CD4-positive, alpha-beta T cell treated with Interleukin-17A for 4 hours (primary cell): Measurements from ENCODE around the gene CACNB4.
"Not testable (repeated sequence)": the region's sequence is repeated elsewhere in the genome, so short reads cannot be mapped to it uniquely, and the experiment has no call there.

ENCODE experiments used
- DNase-seq: peaks from one replicate; pipeline ENCODE4 v3.0.0-alpha.2; 2020; ENCODE audit warnings: mixed read lengths

CACNB4 gene

DNA sequence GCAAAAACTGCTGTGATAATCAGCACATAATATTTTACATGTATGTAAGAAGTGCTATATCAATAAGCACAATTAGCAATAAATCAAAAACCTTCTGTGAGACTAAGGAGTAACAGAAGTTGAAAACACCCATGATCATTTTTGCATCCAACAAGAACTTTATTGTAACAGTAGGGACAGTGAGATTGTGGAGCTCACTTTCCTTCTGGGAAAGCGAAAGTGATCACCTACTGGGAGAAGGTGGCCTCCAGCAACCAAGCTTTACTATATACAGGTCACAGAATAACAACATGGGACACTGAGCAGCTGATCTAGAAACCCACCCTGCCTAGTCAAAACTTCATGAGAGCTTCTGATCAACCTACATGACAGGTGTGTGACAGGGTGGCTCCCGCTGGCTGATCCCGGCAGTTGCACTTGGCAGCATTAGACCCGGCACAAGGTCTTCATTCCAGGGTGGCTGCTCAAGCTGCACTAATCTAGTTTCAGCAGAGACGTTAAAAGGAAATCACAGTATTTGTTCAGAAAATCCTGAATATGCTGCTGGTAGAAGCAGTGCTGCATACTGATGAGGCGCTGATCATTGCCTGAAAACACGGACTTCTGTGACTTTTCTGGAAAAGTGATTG lies 207.2 kb downstream of the CACNB4 start:
- DNase-seq: no peak

DNA sequence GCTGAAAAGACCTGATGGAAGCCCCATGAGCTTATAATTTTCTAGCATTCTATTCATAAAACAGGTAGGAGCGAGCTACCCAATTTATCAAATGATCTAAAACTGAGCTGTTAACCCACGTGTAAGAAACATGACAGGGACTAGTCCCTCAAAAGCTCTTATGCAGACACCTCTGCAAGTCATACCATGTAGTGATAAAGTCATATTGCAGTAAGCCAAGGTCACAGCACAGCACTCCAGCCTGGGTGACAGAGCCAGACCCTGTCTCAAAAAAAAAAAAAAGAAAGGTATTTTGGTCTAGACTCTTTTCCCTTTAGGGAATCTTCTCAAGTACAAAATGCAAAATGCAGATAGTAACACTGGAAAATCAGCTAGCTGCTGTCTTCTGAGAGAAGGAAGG lies 211.7 kb downstream of the CACNB4 start:
- no peak for DNase-seq

DNA sequence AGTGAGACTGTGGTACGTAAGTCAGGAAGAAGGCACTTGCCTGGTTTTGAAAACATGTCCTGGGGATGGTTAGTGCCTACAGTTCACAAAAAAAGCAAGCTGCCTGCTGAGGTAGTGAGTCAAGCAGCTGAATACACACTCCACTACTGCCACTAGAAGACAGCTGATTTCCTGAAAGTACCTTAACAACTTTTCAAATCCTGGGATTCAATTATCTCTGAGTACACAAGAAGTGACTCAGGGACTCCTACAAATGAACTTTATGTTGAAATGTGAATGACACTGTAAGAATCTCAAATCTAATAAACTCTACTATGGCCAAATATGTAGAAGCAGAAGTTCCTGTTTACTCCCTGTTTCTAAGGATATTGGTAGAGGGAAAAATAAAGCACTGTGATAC lies 212.6 kb downstream of the CACNB4 start:
- DNase-seq: no peak

DNA sequence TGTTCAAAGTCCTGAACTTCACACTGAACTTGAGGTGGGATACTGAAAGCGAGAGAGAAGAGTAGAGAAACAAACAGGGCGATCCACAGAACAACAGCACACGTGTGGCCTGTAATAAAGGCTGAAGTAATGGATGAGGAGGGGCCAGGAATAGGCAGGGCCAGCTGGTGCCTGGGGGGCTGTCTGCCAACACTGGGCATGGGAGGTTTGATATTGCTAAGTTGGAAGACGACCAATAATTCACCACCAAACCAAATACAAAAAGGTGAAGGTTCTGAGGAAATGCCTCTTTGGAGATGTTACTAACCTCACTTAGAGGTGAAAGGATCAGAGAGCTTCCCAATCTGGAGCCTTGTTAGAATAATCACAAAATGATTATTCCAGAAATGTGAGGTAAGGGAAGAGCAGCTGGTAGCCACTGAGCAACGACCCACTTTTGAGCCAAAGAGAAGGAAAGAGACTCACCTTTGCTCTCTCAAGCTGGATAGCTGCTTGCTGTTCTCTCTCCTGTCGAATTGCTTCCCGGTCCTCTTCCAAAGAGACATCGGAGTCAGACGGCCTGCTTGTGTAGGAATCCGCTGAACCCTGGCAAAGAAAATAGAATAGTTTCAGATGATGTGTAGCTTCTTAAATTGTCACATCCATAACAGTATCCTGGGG lies 215.9 kb downstream of the CACNB4 start:
- no peak for DNase-seq

DNA sequence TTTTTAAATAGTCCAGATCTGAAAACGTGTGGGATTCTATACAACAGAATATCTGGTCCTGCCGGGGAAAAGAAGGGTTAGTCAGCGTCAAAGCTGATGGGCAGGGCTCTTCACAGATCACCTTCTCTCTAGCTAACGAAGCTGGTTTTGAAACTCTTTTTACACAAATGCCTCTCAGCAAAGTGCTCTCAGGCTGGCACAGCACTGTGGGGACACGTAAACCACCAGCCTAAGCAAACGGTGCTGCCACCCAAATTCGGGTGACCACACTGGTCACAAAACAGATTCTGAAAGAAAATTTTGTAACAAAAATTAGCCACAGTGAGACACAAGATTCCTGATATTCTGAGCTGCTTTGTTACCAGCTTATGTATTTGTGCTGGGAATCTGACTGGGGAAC lies 217.5 kb downstream of the CACNB4 start:
- DNase-seq: no peak

DNA sequence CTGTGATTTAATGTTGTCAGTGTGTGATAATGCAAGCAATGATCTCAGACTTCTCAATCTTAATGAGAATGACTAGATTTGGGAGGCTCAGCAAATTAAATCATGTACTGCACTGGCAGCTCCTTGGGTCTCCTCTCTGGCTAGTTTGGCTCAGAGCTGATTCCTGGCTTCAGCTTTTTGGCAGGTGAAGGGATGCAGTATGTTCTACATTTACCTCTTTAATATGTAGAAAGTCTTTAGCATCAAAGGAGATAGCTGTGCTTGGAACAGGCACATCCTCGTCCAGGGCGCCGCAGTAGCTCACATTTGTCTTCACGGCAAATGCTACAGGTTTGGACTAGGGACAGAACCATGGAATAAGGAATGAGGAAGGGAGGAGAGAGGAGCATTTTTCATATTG lies 218.3 kb downstream of the CACNB4 start:
- DNase-seq: no peak

DNA sequence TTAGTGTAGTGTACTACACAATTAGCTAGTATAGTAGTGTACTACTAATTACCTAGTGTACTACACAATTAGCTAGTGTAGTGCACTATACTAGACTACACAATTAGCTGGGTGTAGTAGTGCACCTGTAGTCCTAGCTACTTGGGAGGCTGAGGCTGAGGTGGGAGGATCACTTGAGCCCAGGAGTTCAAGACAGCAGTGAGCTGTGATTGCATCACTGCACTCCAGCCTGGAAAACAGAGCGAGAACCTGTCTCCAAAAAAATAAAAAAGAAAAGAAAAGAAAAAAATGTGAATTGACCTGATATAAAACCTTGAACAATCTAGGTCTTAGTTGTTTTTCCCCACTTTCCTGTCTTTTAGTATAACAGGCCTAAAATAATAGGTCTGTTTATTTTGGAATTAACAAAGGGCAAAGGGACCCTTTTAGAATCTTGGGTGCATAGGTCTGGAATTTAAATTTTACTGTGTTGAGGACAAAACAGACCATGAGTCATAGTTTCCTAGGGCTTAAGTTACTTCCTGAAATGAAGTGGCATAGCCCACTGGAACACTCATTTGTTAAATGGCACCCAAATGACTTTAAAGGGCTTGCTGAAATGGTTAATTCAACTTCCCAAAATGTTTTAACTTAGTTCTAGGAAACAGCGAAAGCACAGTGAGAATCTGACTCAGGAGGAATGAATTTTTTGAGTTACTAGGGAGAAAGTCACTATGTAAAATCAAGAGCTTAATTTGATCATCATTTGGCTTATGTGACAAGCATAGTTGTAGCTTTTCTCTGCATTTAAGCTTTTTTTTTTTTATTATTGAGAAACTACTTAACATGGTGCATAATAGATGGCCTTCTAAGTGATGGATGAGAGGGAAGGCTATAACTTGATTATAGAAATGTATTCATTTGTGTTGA lies 219.9 kb downstream of the CACNB4 start:
- no peak for DNase-seq

DNA sequence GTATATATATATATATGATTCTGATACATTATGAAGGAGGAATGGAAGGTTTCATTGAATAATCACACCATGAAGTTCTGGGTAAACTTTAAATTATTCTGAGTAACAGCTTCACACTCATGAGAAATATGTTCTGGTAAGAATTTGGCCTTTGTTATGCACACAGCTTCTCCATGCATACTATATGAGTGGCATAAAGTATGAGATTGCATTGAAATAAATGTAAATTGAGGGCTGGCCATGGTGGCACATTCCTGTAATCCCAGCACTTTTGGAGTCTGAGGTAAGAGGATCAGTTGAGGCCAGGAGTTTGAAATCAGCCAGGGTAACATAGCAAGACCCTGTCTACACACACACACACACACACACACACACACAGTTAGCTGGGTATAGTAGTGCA lies 220.6 kb downstream of the CACNB4 start:
- no peak for DNase-seq

DNA sequence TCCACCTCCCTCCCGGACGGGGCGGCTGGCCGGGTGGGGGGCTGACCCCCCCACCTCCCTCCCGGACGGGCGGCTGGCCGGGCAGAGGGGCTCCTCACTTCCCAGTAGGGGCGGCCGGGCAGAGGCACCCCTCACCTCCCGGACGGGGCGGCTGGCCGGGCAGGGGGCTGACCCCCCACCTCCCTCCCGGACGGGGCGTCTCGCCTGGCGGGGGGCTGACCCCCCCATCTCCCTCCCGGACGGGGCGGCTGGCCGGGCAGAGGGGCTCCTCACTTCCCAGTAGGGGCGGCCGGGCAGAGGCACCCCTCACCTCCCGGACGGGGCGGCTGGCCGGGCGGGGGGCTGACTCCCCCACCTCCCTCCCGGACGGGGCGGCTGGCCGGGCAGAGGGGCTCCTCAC lies 223.2 kb downstream of the CACNB4 start:
- not testable (repeated sequence) for DNase-seq

DNA sequence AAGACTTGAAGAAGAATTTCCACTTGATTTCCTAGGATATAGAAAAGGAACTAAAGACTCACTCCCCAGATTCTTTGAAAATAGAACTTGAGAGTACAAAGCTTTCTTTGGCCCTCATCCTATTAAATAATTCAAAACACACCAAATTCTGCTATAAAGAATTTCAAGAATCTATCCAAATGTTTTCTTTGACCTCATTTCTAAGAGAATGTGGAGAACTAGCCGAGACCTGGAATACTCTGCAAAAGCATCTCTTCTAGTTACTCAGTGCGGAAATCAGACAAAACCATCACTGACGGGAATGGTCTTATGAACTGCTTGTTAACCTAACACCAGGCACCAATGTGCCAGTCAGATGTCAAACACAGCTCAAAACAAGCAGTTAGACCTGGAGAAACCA lies 226.4 kb downstream of the CACNB4 start:
- DNase-seq: no peak

DNA sequence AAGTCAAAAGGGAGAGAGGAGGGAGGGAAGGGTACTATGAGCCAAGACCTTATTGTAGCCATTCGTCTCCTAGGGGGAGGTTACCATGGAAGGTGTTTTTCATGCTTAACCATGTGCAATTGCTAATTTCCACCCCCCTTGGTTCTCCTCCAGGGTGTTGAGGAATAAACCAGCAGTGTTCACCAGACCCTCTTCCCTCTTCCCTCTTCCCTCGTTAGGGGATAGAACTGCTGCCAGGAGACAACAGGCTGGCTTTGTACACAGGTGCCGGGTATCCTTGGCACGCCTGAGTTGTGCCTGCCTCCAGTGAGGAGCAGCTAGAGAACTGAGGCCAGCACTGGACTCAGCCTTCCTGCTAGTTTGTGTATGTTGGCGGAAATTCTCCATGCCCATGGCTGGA lies 229.6 kb downstream of the CACNB4 start:
- DNase-seq: no peak

DNA sequence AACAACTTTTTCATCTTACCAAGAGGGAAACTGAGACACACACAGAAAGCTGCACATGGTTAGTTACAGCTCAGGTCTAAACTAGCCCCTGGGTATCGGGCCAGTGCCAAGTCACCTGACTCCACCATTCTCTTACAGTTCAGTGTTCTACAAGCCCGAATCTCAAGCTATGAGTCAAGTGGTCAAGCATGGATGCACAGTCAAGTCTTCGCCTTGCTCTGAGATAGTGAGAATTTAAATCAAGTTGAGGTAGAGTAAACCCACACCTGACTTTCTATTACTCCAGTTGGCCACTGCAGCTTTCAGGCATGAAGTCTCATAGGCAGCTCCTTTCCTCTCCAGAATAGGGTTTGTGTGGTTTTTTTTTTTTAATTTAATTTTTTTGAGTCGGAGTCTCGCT lies 236.1 kb downstream of the CACNB4 start:
- no peak for DNase-seq

DNA sequence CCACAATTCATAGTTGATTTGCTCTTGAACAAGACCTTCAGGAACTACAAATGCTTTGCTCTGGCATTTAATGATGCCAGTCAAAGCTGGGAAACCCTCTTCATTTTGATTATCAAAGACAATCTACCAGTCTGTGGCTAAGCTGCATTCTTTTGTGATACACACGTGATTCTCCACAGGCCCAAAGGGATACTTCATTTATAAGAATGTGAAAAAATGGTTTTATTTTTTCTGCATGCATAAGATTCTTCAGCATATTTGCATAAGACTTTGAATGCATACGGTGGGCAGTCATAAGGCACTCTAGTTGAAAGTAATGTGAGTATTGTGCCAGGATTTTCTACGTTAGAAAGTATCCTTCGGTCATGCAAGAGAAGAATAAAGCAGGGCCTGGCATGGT lies 237.7 kb downstream of the CACNB4 start:
- DNase-seq: no peak

DNA sequence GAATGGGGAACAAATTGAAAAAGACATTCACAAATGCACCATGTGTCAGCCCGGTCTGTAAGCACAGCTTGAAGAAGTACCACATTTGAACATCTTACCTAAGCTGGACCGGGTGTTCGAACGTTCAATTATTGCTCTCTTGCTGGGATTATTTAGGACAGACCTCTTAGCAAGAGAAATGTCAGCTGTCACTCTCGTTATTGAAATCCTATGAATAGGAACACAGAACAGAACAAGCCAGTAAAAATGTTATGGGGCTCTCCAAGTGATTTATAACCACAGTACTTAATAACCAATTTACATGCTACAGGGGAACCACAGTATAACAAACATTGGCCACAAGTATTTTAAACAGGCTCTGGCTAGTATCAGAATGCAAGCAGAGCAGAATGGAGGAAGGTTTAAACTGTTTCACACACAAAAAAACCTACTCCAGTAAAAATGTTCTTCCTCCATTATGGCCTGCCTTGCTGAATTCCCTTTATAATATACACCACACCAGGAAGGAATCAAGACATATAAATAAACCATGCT lies 238.2 kb downstream of the CACNB4 start:
- no peak for DNase-seq

DNA sequence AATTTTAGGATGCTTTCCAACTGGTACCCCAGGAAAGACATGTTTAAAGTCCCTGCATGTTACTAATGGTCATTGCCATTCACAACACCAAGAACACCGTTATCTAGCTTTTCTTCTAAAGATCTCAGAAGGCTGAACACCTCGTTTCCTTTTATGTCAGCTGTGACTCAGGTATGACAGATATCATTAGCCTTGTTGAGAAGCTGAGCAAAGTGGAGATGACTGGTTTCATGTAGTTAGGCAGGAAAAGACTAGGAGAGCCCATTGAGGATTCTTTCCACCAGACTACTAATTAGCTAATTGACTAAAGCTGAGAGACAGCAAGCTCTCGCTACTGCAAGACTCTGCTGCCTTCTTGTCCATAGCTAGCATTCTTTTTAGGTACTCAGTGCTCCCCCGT lies 238.6 kb downstream of the CACNB4 start:
- no peak for DNase-seq

DNA sequence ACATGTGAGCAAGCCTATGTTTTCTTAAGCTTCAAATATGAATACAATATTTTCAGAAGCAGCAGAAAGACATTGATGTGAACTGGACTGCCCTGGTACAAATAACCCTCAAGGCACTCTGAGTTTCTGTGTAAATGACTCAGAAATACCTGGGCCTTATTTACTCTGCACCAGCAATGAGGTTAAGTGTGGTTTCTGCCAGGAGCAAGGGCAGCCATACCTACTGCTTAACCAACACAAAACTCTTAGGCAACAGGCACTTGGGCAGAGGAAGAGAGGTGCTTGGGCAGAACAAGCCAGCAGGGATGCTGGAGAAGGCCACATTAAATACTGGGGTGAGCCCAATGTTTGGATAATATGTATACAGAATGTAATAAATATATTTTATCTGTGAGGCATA lies 241.2 kb downstream of the CACNB4 start:
- DNase-seq: no peak

DNA sequence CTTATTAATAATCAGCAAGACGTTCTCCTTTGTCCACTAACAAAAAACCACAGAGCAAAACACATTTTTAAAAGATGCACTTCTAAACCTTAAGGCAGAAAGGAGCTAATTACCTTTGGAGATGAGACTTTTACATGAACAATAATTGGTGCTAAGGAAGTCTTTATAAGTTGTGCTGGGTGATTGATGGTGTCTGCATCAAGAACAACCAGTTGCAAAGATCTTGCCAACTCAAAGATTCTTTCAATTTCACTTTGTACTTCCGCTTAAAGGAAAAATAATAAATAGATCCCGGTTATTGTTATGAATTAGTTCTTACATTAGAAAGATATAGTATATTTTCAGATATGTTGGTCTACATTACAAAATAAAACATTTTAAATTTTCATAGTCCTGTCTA lies 243.7 kb downstream of the CACNB4 start:
- DNase-seq: no peak

DNA sequence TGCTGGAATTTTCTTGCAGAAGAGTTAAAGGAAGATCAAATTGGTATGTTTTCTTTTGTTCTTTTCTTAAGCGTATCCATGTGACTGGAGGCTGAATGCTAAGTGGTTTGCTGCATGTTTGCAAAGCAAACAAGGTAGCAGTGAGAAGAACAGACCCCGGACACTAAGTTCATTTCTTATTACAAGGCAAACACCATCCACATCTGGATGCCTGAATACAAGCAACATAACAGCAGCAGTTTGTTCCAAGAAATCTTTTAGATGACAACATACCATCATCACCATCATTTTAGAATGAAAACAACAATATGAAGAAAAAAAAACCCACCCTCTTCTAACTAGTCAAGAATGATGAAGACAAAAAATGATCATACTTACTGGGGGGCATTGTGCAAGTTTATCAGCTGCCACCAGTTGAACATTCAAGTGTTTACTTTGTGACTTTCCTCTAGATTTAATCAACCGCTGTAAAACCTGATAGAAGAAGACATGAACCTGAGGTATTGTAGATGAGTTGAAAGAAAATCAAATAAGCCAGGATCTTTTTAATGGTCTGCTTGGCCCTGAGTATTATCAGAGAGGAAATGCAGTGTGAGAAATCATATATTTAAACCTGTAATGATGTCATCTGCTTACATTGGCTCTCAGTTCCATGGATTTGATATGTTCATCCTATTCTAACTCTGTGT lies 245.6 kb downstream of the CACNB4 start:
- DNase-seq: no peak

DNA sequence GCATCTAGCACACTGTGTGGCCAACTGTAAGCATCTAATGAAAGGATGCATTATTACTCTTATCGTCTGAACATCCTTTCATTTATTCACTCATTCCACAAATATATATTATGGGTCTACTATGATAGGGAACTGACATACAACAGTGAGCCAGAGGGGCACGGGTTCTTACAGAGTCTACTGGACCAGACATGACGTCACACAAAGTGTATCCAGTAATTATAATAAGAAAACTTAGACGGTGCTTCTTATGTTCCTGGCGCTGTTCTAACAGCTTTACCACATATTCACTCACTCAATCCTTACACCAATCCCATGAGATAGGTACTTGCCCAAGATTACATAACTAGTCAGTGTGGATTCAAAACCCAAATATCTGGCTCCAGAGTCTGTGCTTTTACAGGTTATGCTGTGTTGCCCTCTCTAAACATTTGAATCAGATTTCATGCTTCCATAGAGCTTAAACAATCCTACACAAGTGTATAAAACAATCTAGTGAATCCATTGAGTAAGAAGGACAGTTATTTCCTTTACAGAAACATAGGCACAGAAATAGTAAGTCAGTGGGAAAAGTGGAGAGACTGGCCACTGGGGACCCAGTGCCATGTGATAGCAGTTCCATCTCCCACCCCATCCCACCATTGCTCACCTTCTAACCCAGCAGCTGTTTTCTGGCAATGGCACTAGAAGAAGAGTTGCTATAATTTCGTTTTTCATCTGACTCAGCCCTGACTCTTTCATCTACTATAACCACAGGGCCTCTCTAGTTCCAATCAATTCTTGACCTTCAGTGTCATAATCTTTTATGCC lies 246.4 kb downstream of the CACNB4 start:
- DNase-seq: no peak

DNA sequence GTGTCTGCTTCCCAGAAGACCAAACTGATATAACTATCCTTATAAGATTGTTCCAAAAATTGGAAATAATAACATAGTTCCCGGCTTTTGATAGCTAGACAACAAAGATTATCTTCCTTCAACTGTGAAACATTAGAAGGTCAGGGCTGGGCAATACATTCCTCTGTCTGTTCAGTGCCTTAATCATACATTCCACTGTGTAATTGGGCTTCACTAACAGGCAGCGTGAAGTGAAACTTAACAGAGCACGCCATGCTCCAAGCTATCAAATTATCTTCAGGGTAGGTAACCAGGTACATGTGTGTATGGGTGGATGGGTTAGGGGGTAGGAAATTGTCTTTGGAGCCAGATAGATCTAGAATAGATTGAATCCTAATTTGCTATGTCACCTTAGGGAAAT lies 247.1 kb downstream of the CACNB4 start:
- no peak for DNase-seq

DNA sequence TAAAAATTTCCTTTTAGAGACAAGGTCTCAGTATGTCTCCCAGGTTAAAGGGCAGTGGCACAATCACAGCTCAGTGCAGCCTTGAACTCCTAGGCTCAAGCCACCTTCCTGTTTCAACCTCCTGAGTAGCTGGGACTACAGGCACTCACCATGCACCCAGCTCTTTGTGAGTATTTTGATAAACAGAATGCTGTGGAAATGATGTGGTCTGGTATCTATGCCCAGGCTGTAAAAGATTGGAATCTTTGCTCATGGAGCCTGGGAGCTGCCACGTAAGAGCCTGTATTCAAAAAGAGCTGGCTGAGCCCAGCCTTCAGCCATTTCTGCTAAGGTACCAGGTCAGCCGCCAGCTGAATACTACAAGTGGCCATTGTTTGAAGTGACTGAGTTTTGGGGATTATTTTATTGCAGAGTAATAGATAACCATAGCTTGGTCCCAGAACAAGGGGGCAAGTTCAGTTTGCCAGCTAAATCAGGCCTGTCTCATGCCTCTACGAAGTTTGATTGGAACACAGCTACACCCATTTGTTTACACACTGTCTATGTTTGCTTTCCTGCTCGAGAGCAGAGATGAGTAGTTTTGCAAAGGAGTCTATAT lies 249.3 kb downstream of the CACNB4 start:
- DNase-seq: no peak

DNA sequence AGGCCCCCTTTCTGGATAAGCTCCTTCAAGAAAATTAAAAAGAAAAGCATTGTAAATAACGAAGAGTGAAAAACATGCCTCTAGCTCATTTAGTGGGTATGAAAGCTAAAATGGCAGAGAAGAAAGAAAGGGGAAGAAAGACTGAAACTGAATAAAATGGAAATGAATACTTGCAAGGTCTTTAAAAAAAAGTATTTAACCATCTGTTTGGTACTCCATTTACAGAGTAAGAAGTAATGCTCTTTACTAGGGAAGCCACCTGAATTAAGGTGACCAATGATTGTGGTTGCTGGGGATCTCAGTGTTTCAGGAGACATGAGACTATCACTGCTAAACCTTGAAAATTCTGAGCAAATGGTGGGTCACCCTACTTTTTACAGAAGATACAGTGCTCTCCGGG lies 253.0 kb downstream of the CACNB4 start:
- DNase-seq: no peak
